Muscle of back (tissue), 11 donors: ENCODE results near the gene CATSPER2. TPM values are rescaled to one million over a fixed set of nuclear protein-coding genes. Genes with fewer than 3 reads are reported as not detected.
"Not testable (repeated sequence)": the region's sequence is repeated elsewhere in the genome, so short reads cannot be mapped to it uniquely, and the experiment has no call there.

Experiments used
- DNase-seq, 3 donors: peaks; one replicate each; pipeline versions ENCODE4 v3.0.0 to v3.0.0-alpha.2; 2013
- polyA plus RNA-seq, 10 donors: library from polyadenylated mRNA; unstranded; fragments of 120-200 nt; gene quantifications; one replicate each; pipeline ENCODE4 v1.2.1, GENCODE V29; 2013; ENCODE audit not compliant: insufficient read length in 10 of 10

The CATSPER2 gene
- polyA plus RNA-seq, 10 donors, result 0.72 to 4.7 (median 1.6) TPM

GRCh38 chr15:43593328-43594190 is 55.1 kb downstream of the CATSPER2 start, which contains the start of gene CKMT1B:
Gene CKMT1B, plus strand, starts transcription at chr15:43594027. Its CDS starts 192 bp downstream, at chr15:43594219.
- not testable (repeated sequence) for DNase-seq

DNA sequence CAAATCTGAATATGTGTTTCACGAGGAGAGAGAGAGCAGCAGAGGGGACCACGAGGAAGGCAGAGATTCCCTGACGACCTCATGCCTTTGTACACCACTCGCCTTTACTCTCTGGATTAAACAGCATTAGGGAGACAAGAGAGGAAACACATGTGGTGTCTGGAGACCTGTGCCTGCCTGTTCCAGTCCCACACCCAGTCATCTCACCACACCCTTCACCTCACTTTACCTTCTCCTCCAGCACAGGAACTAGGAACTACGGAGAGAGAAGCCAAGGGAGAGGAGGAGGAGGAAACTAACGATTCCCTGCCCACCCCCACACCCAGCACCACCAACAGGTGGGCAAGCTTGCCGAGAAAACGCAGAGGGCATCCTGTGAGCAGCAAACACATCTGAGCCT is 55.8 kb downstream of the CATSPER2 start:
- not testable (repeated sequence) for DNase-seq

GRCh38 chr15:43589778-43590466 is 58.7 kb downstream of the CATSPER2 start, which contains the start of gene PPIP5K1:
Gene PPIP5K1, minus strand, starts transcription at chr15:43590208. Its CDS starts 5,704 bp downstream, at chr15:43584504.
- not testable (repeated sequence) for DNase-seq

Other genes starting within 250 kb of the CATSPER2 start
- gene TP53BP1, start 155.7 kb downstream of the CATSPER2 start, polyA plus RNA-seq, result 10 to 100 TPM; 32.6 to 62.0 (median 42.5) TPM
- 10 to 100 TPM; 23.2 to 43.6 (median 34.2) TPM for gene MAP1A, start 131.2 kb downstream of the CATSPER2 start, polyA plus RNA-seq
- gene PPIP5K1, start 58.6 kb downstream of the CATSPER2 start, polyA plus RNA-seq, result 10 to 100 TPM in 1 of 10 donors, 1 to 10 TPM in 9; 5.3 to 10.5 (median 7.8) TPM
- 1 to 10 TPM in 2 of 10 donors, under 1 TPM in 4, not detected in 4; 0.11 to 1.3 (median 0.24) TPM for gene CKMT1B, start 54.8 kb downstream of the CATSPER2 start, polyA plus RNA-seq
- gene STRC, start 30.0 kb downstream of the CATSPER2 start, polyA plus RNA-seq, result under 1 TPM; 0.08 to 0.75 (median 0.27) TPM
- gene CKMT1A, start 45.0 kb upstream of the CATSPER2 start, polyA plus RNA-seq, result 1 to 10 TPM in 1 of 10 donors, under 1 TPM in 2, not detected in 7; 0.57 to 1.9 (median 0.77) TPM
- gene PDIA3, start 97.6 kb upstream of the CATSPER2 start, polyA plus RNA-seq, result 100 to 1,000 TPM; 212 to 365 (median 260) TPM
- gene ELL3, start 128.1 kb upstream of the CATSPER2 start, polyA plus RNA-seq, result 1 to 10 TPM; 1.3 to 3.7 (median 2.9) TPM
- gene SERF2, start 143.5 kb upstream of the CATSPER2 start, polyA plus RNA-seq, result 100 to 1,000 TPM; 415 to 739 (median 567) TPM
- under 1 TPM in 6 of 10 donors, not detected in 4; 0.28 to 0.83 (median 0.44) TPM for gene SERINC4, start 151.4 kb upstream of the CATSPER2 start, polyA plus RNA-seq
- 10 to 100 TPM in 8 of 10 donors, 1 to 10 TPM in 2; 6.0 to 19.9 (median 12.3) TPM for gene HYPK, start 151.8 kb upstream of the CATSPER2 start, polyA plus RNA-seq
- gene MFAP1, start 175.8 kb upstream of the CATSPER2 start, polyA plus RNA-seq, result 10 to 100 TPM; 27.6 to 44.1 (median 32.6) TPM
- 10 to 100 TPM in 3 of 10 donors, 1 to 10 TPM in 7; 5.6 to 13.1 (median 9.1) TPM for gene WDR76, start 178.2 kb upstream of the CATSPER2 start, polyA plus RNA-seq